PC-9 (cell line): Measurements from ENCODE around the gene TTC22. TPM values are rescaled to one million over a fixed set of nuclear protein-coding genes. Genes with fewer than 3 reads are reported as not detected.

Experiments
- BruUV-seq: library from RNA; stranded (reverse); fragments of 400-500 nt; replicated peaks from 2 replicates; lab custom pipeline; 2021; lab: Mats Ljungman, UMichigan
- CTCF ChIA-PET: fragments of 300-600 bp; sonication (Branson Sonifier 250); formaldehyde crosslinking; loops from one replicate; lab custom pipeline; 2022; ENCODE audit warnings: antibody characterized with exemption; lab: Charles Lee
- POLR2A ChIA-PET: fragments of 300-600 bp; sonication (Branson Sonifier 250); formaldehyde crosslinking; loops from one replicate; lab custom pipeline; 2022; ENCODE audit warnings: antibody characterized with exemption; ENCODE audit not compliant: unreplicated experiment; lab: Charles Lee
- DNase-seq, 2 experiments: peaks; one replicate each; pipeline versions ENCODE4 v3.0.0 to v3.0.0-alpha.2; 2015 to 2022; ENCODE audit warnings: mixed read lengths in 1 of 2
- H2AFZ ChIP-seq: fragments of 200-600 bp; sonication (generic); 2 replicates; pipeline ENCODE4 v1.8.1; 2017; ENCODE audit warnings: antibody characterized with exemption
- H3F3A ChIP-seq: fragments of 200-600 bp; sonication (generic); 2 replicates; pipeline ENCODE4 v1.8.1; 2017; ENCODE audit warnings: antibody characterized with exemption, mild to moderate bottlenecking, low read depth; ENCODE audit not compliant: insufficient read depth
- H3K27ac ChIP-seq: fragments of 200-600 bp; sonication (generic); 2 replicates; pipeline ENCODE4 v1.6.1; 2016; ENCODE audit warnings: mixed run types
- H3K27me3 ChIP-seq: fragments of 200-600 bp; sonication (generic); 2 replicates; pipeline ENCODE4 v1.6.1; 2016; ENCODE audit warnings: low read depth, mixed run types; ENCODE audit not compliant: insufficient read depth
- H3K36me3 ChIP-seq: fragments of 200-600 bp; sonication (generic); 2 replicates; pipeline ENCODE4 v1.6.1; 2016; ENCODE audit warnings: low read depth, mixed run types
- H3K4me1 ChIP-seq: fragments of 200-600 bp; sonication (generic); replicated peaks from 2 replicates; pipeline ENCODE4 v1.6.1; 2016; ENCODE audit warnings: mixed run types; ENCODE audit not compliant: insufficient read depth
- H3K4me2 ChIP-seq: fragments of 200-600 bp; sonication (generic); 2 replicates; pipeline ENCODE4 v1.6.1; 2017; ENCODE audit warnings: mixed run types
- H3K4me3 ChIP-seq: fragments of 200-600 bp; sonication (generic); 2 replicates; pipeline ENCODE4 v1.6.1; 2016; ENCODE audit warnings: mixed run types
- H3K79me2 ChIP-seq: fragments of 200-600 bp; sonication (generic); 2 replicates; pipeline ENCODE4 v1.6.1; 2017; ENCODE audit warnings: low read depth, mixed run types
- H3K9me2 ChIP-seq: fragments of 200-600 bp; sonication (generic); 2 replicates; pipeline ENCODE4 v1.8.1; 2017; ENCODE audit warnings: mild to moderate bottlenecking; ENCODE audit not compliant: insufficient read depth
- H3K9me3 ChIP-seq: fragments of 200-600 bp; sonication (generic); 2 replicates; pipeline ENCODE4 v1.8.1; 2016; ENCODE audit warnings: low read depth; ENCODE audit not compliant: insufficient read depth
- H4K20me1 ChIP-seq: fragments of 200-600 bp; sonication (generic); 2 replicates; pipeline ENCODE4 v1.8.1; 2017; ENCODE audit not compliant: insufficient read depth
- EZH2 ChIP-seq: fragments of 200-600 bp; sonication (generic); IDR thresholded peaks from 2 replicates; pipeline ENCODE4 v1.8.0; 2017; ENCODE audit warnings: antibody characterized with exemption, low read depth
- intact Hi-C: fragments of 100-400 bp; cut with micrococcal nuclease; formaldehyde crosslinking; loops from one replicate; pipeline ENCODE4 v1.10.0; 2022; ENCODE audit not compliant: unreplicated experiment
- total RNA-seq: library from RNA; stranded (reverse); gene quantifications from 2 replicates; pipeline ENCODE4 v1.2.3, GENCODE V29; 2021
- TF ChIP-seq, protein P1 (sequence below): fragments of 200-600 bp; sonication (generic); conservative IDR thresholded peaks from 2 replicates; pipeline ENCODE4 v1.6.1; 2017; ENCODE audit warnings: mixed run types, antibody characterized with exemption, mild to moderate bottlenecking, moderate library complexity

Gene TTC22
- total RNA-seq, 1 experiment from 2014 or later, result 26.3 TPM

DNA sequence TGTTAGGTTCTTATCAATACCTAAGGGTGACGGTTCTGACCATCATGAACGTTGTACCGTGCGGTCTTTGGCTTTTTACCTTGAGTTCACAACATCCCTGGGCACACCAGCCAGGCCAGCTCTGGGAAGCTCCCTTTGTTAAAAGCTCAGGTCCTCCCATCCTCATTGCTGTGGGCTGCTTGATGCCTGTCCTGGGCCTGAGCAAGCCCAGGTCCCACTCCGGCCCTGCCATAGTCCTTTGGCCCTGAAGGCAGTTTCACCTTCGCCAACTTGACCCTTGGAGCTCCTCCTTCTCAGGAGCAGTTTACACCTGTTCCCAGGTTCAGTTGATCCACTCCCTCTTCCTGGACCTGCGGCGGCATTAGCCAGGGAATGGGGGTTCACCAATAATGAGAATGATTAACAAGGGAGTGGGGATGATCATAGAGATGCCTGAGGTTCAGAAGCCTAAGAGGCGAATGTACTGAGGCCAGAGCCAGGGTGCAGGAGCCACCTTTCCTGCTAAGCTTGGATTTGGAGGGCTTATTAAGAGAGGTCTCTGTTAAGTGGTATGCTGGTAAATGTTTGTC is 45.7 kb upstream of the TTC22 start:
- Histone ChIP-seq H3K36me3 (peaks cover 30% of the 10 kb centered on the region; the same call in 1 of the 2 replicates), H4K20me1 (no peaks in the 10 kb centered on the region), H3K79me2 (no peaks in the 10 kb centered on the region), H3K27ac (no peak overlapping the region), H3K27me3 (no peaks in the 10 kb centered on the region), H3F3A (peaks cover 22% of the 10 kb centered on the region; the same call in 1 of the 2 replicates), H3K4me2 (no peak overlapping the region), H3K4me1 (no peaks in the 10 kb centered on the region), H3K9me2 (no peaks in the 10 kb centered on the region), H2AFZ (no peak overlapping the region), H3K9me3 (no peaks in the 10 kb centered on the region), H3K4me3 (no peak overlapping the region)
- POLR2A ChIA-PET, result no interaction called here
- intact Hi-C loops, result no loop called here
- no peak for TF ChIP-seq EZH2
- TF ChIP-seq, protein P1, sequence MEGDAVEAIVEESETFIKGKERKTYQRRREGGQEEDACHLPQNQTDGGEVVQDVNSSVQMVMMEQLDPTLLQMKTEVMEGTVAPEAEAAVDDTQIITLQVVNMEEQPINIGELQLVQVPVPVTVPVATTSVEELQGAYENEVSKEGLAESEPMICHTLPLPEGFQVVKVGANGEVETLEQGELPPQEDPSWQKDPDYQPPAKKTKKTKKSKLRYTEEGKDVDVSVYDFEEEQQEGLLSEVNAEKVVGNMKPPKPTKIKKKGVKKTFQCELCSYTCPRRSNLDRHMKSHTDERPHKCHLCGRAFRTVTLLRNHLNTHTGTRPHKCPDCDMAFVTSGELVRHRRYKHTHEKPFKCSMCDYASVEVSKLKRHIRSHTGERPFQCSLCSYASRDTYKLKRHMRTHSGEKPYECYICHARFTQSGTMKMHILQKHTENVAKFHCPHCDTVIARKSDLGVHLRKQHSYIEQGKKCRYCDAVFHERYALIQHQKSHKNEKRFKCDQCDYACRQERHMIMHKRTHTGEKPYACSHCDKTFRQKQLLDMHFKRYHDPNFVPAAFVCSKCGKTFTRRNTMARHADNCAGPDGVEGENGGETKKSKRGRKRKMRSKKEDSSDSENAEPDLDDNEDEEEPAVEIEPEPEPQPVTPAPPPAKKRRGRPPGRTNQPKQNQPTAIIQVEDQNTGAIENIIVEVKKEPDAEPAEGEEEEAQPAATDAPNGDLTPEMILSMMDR, result no peak
- DNase-seq, result no peak
- CTCF ChIA-PET, result no interaction called here
- BruUV-seq, result no TSS peak

DNA sequence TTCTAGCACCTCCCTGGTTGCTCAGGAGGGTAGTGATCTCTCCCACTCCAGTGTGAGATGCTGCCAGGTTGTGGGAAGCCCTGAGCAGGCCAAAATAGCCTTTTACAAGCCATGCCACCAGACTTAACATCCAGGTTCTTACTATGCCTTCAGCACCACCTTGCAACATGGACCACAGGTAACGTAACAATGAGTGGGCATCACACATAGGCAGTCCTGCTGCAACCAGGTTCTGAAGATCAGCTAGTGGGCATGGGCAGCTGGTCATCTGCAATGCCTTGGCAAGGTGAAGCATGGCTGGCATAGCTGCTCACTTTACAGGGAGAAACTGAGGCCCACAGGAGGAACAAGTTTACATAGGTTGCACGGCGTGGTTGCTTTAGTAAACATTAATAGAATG is 45.2 kb upstream of the TTC22 start:
- H3F3A ChIP-seq, result peaks cover 22% of the 10 kb centered on the region; the same call in 1 of the 2 replicates
- no peak overlapping the region for H2AFZ ChIP-seq
- no peak overlapping the region for H3K27ac ChIP-seq
- H3K4me1 ChIP-seq, result no peaks in the 10 kb centered on the region
- DNase-seq, result no peak
- H3K4me3 ChIP-seq, result no peak overlapping the region
- ChIA-PET CTCF (no interaction called here), POLR2A (no interaction called here)
- TF ChIP-seq EZH2, result no peak
- TF ChIP-seq, protein P1, result no peak
- no peaks in the 10 kb centered on the region for H3K9me3 ChIP-seq
- no peak overlapping the region for H3K4me2 ChIP-seq
- H4K20me1 ChIP-seq, result no peaks in the 10 kb centered on the region
- no peaks in the 10 kb centered on the region for H3K79me2 ChIP-seq
- no TSS peak for BruUV-seq
- H3K9me2 ChIP-seq, result no peaks in the 10 kb centered on the region
- no peaks in the 10 kb centered on the region for H3K27me3 ChIP-seq
- intact Hi-C loops, result no loop called here
- peaks cover 26% of the 10 kb centered on the region; the same call in 1 of the 2 replicates for H3K36me3 ChIP-seq

DNA sequence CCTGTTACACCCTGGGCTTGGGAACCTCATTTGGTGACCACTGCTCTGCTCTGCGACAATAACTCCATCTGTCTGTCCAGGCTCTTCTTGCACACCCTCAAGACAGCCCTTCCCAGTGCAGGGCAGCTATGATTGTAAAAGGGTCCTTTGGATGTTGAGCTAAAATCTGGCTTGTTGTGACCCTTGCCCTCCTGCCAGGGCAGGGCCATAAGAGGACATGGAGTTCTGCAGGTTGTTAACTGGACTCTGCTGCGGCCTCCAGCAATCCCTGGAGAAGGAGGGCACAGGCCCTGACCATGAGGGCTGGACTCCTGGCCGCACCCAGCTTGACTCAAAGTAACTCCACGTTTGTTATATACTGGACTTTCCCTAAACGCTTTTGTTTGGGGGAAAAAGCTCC is 44.6 kb upstream of the TTC22 start:
- BruUV-seq, result TSS peak; percentile 0
- no peaks in the 10 kb centered on the region for H3K9me2 ChIP-seq
- no peaks in the 10 kb centered on the region for H3K27me3 ChIP-seq
- H3K36me3 ChIP-seq, result peaks cover 24% of the 10 kb centered on the region; the same call in 1 of the 2 replicates
- intact Hi-C loops, result no loop called here
- no peaks in the 10 kb centered on the region for H3K9me3 ChIP-seq
- H3K4me3 ChIP-seq, result no peak overlapping the region
- H4K20me1 ChIP-seq, result no peaks in the 10 kb centered on the region
- ChIA-PET POLR2A (interaction anchor here (0.6 kb wide), 1 partner anchor 41 kb away, joined by 6 read pairs; no protein-coding TSS in a partner anchor), CTCF (no interaction called here)
- H3K4me2 ChIP-seq, result no peak overlapping the region
- no peak overlapping the region for H2AFZ ChIP-seq
- H3K79me2 ChIP-seq, result no peaks in the 10 kb centered on the region
- no peaks in the 10 kb centered on the region for H3K4me1 ChIP-seq
- no peak overlapping the region for H3K27ac ChIP-seq
- TF ChIP-seq EZH2, result no peak
- TF ChIP-seq, protein P1, result no peak
- DNase-seq, result no peak
- H3F3A ChIP-seq, result peaks cover 22% of the 10 kb centered on the region; the same call in 1 of the 2 replicates
